Activated CD4-positive, alpha-beta memory T cell treated with anti-CD3 and anti-CD28 coated beads for 36 hours (primary cell): ENCODE data around the gene FRMD6. TPM values are rescaled to one million over a fixed set of nuclear protein-coding genes. Genes with fewer than 3 reads are reported as not detected.
A peak's percentile ranks its signal among the peaks of the same experiment; 100 is the strongest.
"Not testable (repeated sequence)": the region's sequence is repeated elsewhere in the genome, so short reads cannot be mapped to it uniquely, and the experiment has no call there.

Experiments
- CTCF ChIA-PET: fragments of 350-600 bp; sonication (Branson Sonifier 250); formaldehyde crosslinking; loops from one replicate; lab custom pipeline; 2021; ENCODE audit warnings: antibody characterized with exemption, inconsistent platforms; lab: Charles Lee
- POLR2A ChIA-PET: fragments of 350-600 bp; sonication (Branson Sonifier 250); formaldehyde crosslinking; loops from one replicate; lab custom pipeline; 2021; ENCODE audit warnings: antibody characterized with exemption; lab: Charles Lee
- DNase-seq: peaks from one replicate; pipeline ENCODE4 v3.0.0-alpha.2; 2020
- H3K27ac Mint-ChIP-seq: one replicate; pipeline ENCODE4 v1.8.0; 2021; ENCODE audit warnings: mixed read lengths
- H3K27me3 Mint-ChIP-seq: one replicate; pipeline ENCODE4 v1.8.0; 2021; ENCODE audit warnings: mixed read lengths
- H3K36me3 Mint-ChIP-seq: one replicate; pipeline ENCODE4 v1.8.0; 2021; ENCODE audit warnings: mixed read lengths
- H3K4me1 Mint-ChIP-seq: one replicate; pipeline ENCODE4 v1.8.0; 2021; ENCODE audit warnings: low read depth, mixed read lengths
- H3K4me3 Mint-ChIP-seq: one replicate; pipeline ENCODE4 v1.8.0; 2021; ENCODE audit warnings: mild to moderate bottlenecking, mixed read lengths
- H3K9me3 Mint-ChIP-seq: one replicate; pipeline ENCODE4 v1.8.0; 2021; ENCODE audit warnings: mixed read lengths
- intact Hi-C: fragments of 100-400 bp; cut with micrococcal nuclease; formaldehyde crosslinking; loops from one replicate; pipeline ENCODE4 v1.15.1; 2023
- total RNA-seq, 2 experiments: library from RNA; stranded (reverse); gene quantifications; one replicate each; pipeline ENCODE4 v1.2.3, GENCODE V29; 2021

FRMD6 gene
- total RNA-seq, 2 experiments from 2014 or later: 3.2 to 3.4 TPM

GRCh38 chr14:51765726-51766125 lies 114.0 kb downstream of the FRMD6 start:
- intact Hi-C loops, CTCF ChIA-PET, POLR2A ChIA-PET, H3K4me1 Mint-ChIP-seq, H3K36me3 Mint-ChIP-seq, H3K9me3 Mint-ChIP-seq, H3K4me3 Mint-ChIP-seq, H3K27ac Mint-ChIP-seq, DNase-seq: not testable (repeated sequence)
- peaks cover 23% of the 10 kb centered on the region for H3K27me3 Mint-ChIP-seq

- H3K4me1 Mint-ChIP-seq, H3K4me3 Mint-ChIP-seq, H3K36me3 Mint-ChIP-seq, intact Hi-C loops, DNase-seq, POLR2A ChIA-PET, H3K27ac Mint-ChIP-seq, H3K9me3 Mint-ChIP-seq: not testable (repeated sequence)
- CTCF ChIA-PET: interaction anchor here (0.7 kb wide), 1 partner anchor 483 kb away, joined by 3 read pairs; no protein-coding TSS in a partner anchor
- peaks cover 23% of the 10 kb centered on the region for H3K27me3 Mint-ChIP-seq
These were observed 114.9 kb downstream of the FRMD6 start for GRCh38 chr14:51766586-51766985.

GRCh38 chr14:51769261-51769660 lies 117.6 kb downstream of the FRMD6 start:
- H3K4me1 Mint-ChIP-seq, H3K4me3 Mint-ChIP-seq, H3K36me3 Mint-ChIP-seq, DNase-seq, POLR2A ChIA-PET, intact Hi-C loops, H3K27ac Mint-ChIP-seq, CTCF ChIA-PET, H3K9me3 Mint-ChIP-seq: not testable (repeated sequence)
- peaks cover 17% of the 10 kb centered on the region for H3K27me3 Mint-ChIP-seq

GRCh38 chr14:51774209-51774608 lies 122.5 kb downstream of the FRMD6 start:
- H3K27me3 Mint-ChIP-seq: peaks cover 8% of the 10 kb centered on the region
- H3K9me3 Mint-ChIP-seq: no peaks in the 10 kb centered on the region
- CTCF ChIA-PET: interaction anchor here (3.5 kb wide), 1 partner anchor 121 kb away, joined by 26 read pairs; the partner anchor contains the start of gene FRMD6
- POLR2A ChIA-PET: no interaction called here
- H3K4me1 Mint-ChIP-seq: peaks cover 5% of the 10 kb centered on the region
- H3K4me3 Mint-ChIP-seq: no peak overlapping the region
- no peak overlapping the region for H3K27ac Mint-ChIP-seq
- H3K36me3 Mint-ChIP-seq: no peaks in the 10 kb centered on the region
- DNase-seq: peak; percentile 37
- intact Hi-C loops: loop anchor here (10.0 kb wide), 1 partner anchor 219 kb away; no protein-coding TSS in a partner anchor

- H3K9me3 Mint-ChIP-seq: no peaks in the 10 kb centered on the region
- POLR2A ChIA-PET: interaction anchor here (1.0 kb wide), 1 partner anchor 496 kb away, joined by 3 read pairs; no protein-coding TSS in a partner anchor
- H3K27me3 Mint-ChIP-seq: peaks cover 5% of the 10 kb centered on the region
- CTCF ChIA-PET: interaction anchor here (0.5 to 3.5 kb wide), 22 partner anchors 37 to 1530 kb away, joined by 3 to 39 read pairs (median 3); partner anchors contain the start of genes FRMD6 and TMX1
- DNase-seq: peak; percentile 58
- no peak overlapping the region for H3K4me3 Mint-ChIP-seq
- H3K36me3 Mint-ChIP-seq: no peaks in the 10 kb centered on the region
- no peak overlapping the region for H3K27ac Mint-ChIP-seq
- intact Hi-C loops: loop anchor here (1.0 to 10.0 kb wide), 2 partner anchors 123 to 221 kb away; no protein-coding TSS in a partner anchor
- peaks cover 11% of the 10 kb centered on the region for H3K4me1 Mint-ChIP-seq
These were observed 124.6 kb downstream of the FRMD6 start for GRCh38 chr14:51776102-51776894.

GRCh38 chr14:51780006-51780692 lies 128.4 kb downstream of the FRMD6 start:
- no peak overlapping the region for H3K4me3 Mint-ChIP-seq

More at GRCh38 chr14:51780006-51780692, 128.4 kb downstream of the FRMD6 start:
- H3K9me3 Mint-ChIP-seq: peaks cover under 1% of the 10 kb centered on the region
- intact Hi-C loops: loop anchor here (1.0 to 5.0 kb wide), 6 partner anchors 67 to 497 kb away; no protein-coding TSS in a partner anchor
- H3K36me3 Mint-ChIP-seq: no peaks in the 10 kb centered on the region
- peaks cover 24% of the 10 kb centered on the region for H3K4me1 Mint-ChIP-seq
- no peak overlapping the region for H3K27ac Mint-ChIP-seq
- ChIA-PET CTCF (interaction anchor here (0.5 to 4.2 kb wide), 28 partner anchors 9 to 949 kb away, joined by 3 to 30 read pairs (median 4); partner anchors contain the start of genes FRMD6 and NIN), POLR2A (no interaction called here)
- DNase-seq: peak; percentile 81
- H3K27me3 Mint-ChIP-seq: peaks cover 18% of the 10 kb centered on the region

Other genes starting within 250 kb of the FRMD6 start
- 100 to 1,000 TPM; 146 TPM for gene GNG2, start 208.7 kb downstream of the FRMD6 start, total RNA-seq